Liver (tissue), 9 donors: ENCODE measurements around the gene NDUFS4. TPM values are rescaled to one million over a fixed set of nuclear protein-coding genes. Genes with fewer than 3 reads are reported as not detected.
"Not testable (repeated sequence)": the region's sequence is repeated elsewhere in the genome, so short reads cannot be mapped to it uniquely, and the experiment has no call there.

ENCODE experiments used
- DNase-seq: peaks from one replicate; pipeline ENCODE4 v3.0.0-alpha.2; 2017; ENCODE audit warnings: low spot score
- H3K27ac ChIP-seq, 2 donors: one replicate each; pipeline ENCODE4 v1.7.0; 2013; ENCODE audit warnings: inconsistent platforms in 2 of 2, low read length in 2 of 2, control low read depth in 1 of 2, low read depth in 1 of 2, mild to moderate bottlenecking in 1 of 2
- H3K27me3 ChIP-seq, 4 donors: one replicate each; pipeline versions ENCODE4 v1.6.1 to v1.7.0; 2013; ENCODE audit warnings: low read length in 3 of 4, inconsistent platforms in 1 of 4, mild to moderate bottlenecking in 1 of 4, moderate library complexity in 1 of 4; ENCODE audit not compliant: control insufficient read depth in 4 of 4, insufficient read depth in 4 of 4
- H3K36me3 ChIP-seq, 4 donors: one replicate each; pipeline versions ENCODE4 v1.6.1 to v1.7.0; 2013; ENCODE audit warnings: low read length in 3 of 4, mild to moderate bottlenecking in 3 of 4, low read depth in 1 of 4, moderate library complexity in 1 of 4; ENCODE audit not compliant: control insufficient read depth in 4 of 4, insufficient read depth in 3 of 4
- H3K4me1 ChIP-seq, 4 donors: one replicate each; pipeline versions ENCODE4 v1.6.1 to v1.7.0; 2013; ENCODE audit warnings: low read length in 3 of 4, mild to moderate bottlenecking in 3 of 4, moderate library complexity in 1 of 4; ENCODE audit not compliant: control insufficient read depth in 4 of 4, insufficient read depth in 4 of 4
- H3K4me3 ChIP-seq, 3 donors: one replicate each; pipeline versions ENCODE4 v1.6.1 to v1.7.0; 2013; ENCODE audit warnings: low read length in 3 of 3, control low read depth in 1 of 3, low read depth in 1 of 3, mild to moderate bottlenecking in 1 of 3
- H3K9ac ChIP-seq, 2 donors: one replicate each; pipeline ENCODE4 v1.7.0; 2013; ENCODE audit warnings: low read length in 2 of 2, mild to moderate bottlenecking in 2 of 2, moderate library complexity in 2 of 2, control low read depth in 1 of 2, low read depth in 1 of 2
- H3K9me3 ChIP-seq, 4 donors: one replicate each; pipeline versions ENCODE4 v1.6.1 to v1.7.0; 2013; ENCODE audit warnings: low read length in 3 of 4; ENCODE audit not compliant: control insufficient read depth in 4 of 4
- ATF3 ChIP-seq: IDR thresholded peaks from 2 replicates; pipeline ENCODE4 v1.6.1; 2016; ENCODE audit warnings: antibody characterized with exemption
- CTCF ChIP-seq: fragments of 150-350 bp; IDR thresholded peaks from 2 replicates; pipeline ENCODE4 v1.5.1; 2017; ENCODE audit warnings: improper control_type of control experiment, low read depth, low read length; ENCODE audit not compliant: missing input control
- EGR1 ChIP-seq, 2 donors: IDR thresholded peaks; 2 replicates each; pipeline ENCODE4 v1.6.1; 2016 to 2018; ENCODE audit warnings: antibody characterized with exemption in 2 of 2, low read depth in 2 of 2
- FOXA1 ChIP-seq: IDR thresholded peaks from 2 replicates; pipeline ENCODE4 v1.6.1; 2016; ENCODE audit warnings: antibody characterized with exemption
- FOXA2 ChIP-seq: IDR thresholded peaks from 2 replicates; pipeline ENCODE4 v1.6.1; 2016; ENCODE audit warnings: antibody characterized with exemption
- GABPA ChIP-seq, 2 donors: IDR thresholded peaks in 1 of 2; conservative IDR thresholded peaks in 1 of 2; 2 replicates each; pipeline ENCODE4 v1.6.1; 2016; ENCODE audit warnings: antibody characterized with exemption in 2 of 2, mild to moderate bottlenecking in 1 of 2, moderate library complexity in 1 of 2
- HNF4A ChIP-seq, 2 donors: conservative IDR thresholded peaks; 2 replicates each; pipeline ENCODE4 v1.6.1; 2016; ENCODE audit warnings: antibody characterized with exemption in 2 of 2, mild to moderate bottlenecking in 2 of 2
- HNF4G ChIP-seq: IDR thresholded peaks from 2 replicates; pipeline ENCODE4 v1.6.1; 2016; ENCODE audit warnings: antibody characterized with exemption
- JUND ChIP-seq, 2 donors: IDR thresholded peaks; 2 replicates each; pipeline ENCODE4 v1.6.1; 2016; ENCODE audit warnings: antibody characterized with exemption in 2 of 2
- MAX ChIP-seq: IDR thresholded peaks from 2 replicates; pipeline ENCODE4 v1.6.1; 2016; ENCODE audit warnings: antibody characterized with exemption
- NR2F2 ChIP-seq: IDR thresholded peaks from 2 replicates; pipeline ENCODE4 v1.6.1; 2016; ENCODE audit warnings: antibody characterized with exemption
- RAD21 ChIP-seq, 2 donors: IDR thresholded peaks; 2 replicates each; pipeline ENCODE4 v1.6.1; 2016; ENCODE audit warnings: antibody characterized with exemption in 2 of 2, mild to moderate bottlenecking in 2 of 2
- REST ChIP-seq: IDR thresholded peaks from 2 replicates; pipeline ENCODE4 v1.6.1; 2016; ENCODE audit warnings: antibody characterized with exemption, mild to moderate bottlenecking
- RXRA ChIP-seq, 2 donors: IDR thresholded peaks; 2 replicates each; pipeline ENCODE4 v1.6.1; 2017 to 2018; ENCODE audit warnings: antibody characterized with exemption in 2 of 2, mild to moderate bottlenecking in 1 of 2
- SP1 ChIP-seq: IDR thresholded peaks from 2 replicates; pipeline ENCODE4 v1.6.1; 2018; ENCODE audit warnings: antibody characterized with exemption, mild to moderate bottlenecking
- TAF1 ChIP-seq: conservative IDR thresholded peaks from 2 replicates; pipeline ENCODE4 v1.6.1; 2016; ENCODE audit warnings: antibody characterized with exemption, mild to moderate bottlenecking
- YY1 ChIP-seq: IDR thresholded peaks from 2 replicates; pipeline ENCODE4 v1.6.1; 2016; ENCODE audit warnings: antibody characterized with exemption, mild to moderate bottlenecking
- whole genome bisulfite sequencing: extraction: QIAGEN DNeasy Blood & Tissue Kit; methylation state at CpG from one replicate; pipeline ENCODE4 v1.1.7; 2013; 5-methylcytosine and 5-hydroxymethylcytosine counted together
- polyA plus RNA-seq, 2 donors: library from polyadenylated mRNA; stranded (reverse) in 1 of 2; unstranded in 1 of 2; fragments of 200-250 nt in 1 of 2; fragments of >200 nt in 1 of 2; fragmentation: Nextera tagmentation in 1 of 2; extraction: Ambion mirVana in 1 of 2; gene quantifications; one replicate each; pipeline versions ENCODE4 v1.2.1 to v1.2.3, GENCODE V29; 2013 to 2015
- total RNA-seq, 2 donors: library from RNA; depleted of rRNA; stranded (reverse); fragments of >200 nt; gene quantifications; one replicate each; pipeline ENCODE4 v1.2.3, GENCODE V29; 2014
- donor health status: healthy.
- donor health status: healthy.
- donor health status: healthy.
- donor health status: healthy.
- donor health status: healthy.

The NDUFS4 gene
- total and polyA plus RNA-seq, 4 donors: 35.9 to 114 (median 53.4) TPM

GRCh38 chr5:53694520-53695022 lies 134.1 kb downstream of the NDUFS4 start:
- H3K27me3 ChIP-seq: no peaks in the 10 kb centered on the region
- no peak overlapping the region for H3K9ac ChIP-seq
- peaks cover 4 to 16% (median 7%) of the 10 kb centered on the region in 4 donors for H3K9me3 ChIP-seq
- H3K4me1 ChIP-seq: no peaks in the 10 kb centered on the region
- no peak overlapping the region for H3K4me3 ChIP-seq
- H3K36me3 ChIP-seq: no peaks in the 10 kb centered on the region
- H3K27ac ChIP-seq: no peak overlapping the region
- 95% methylated on average over 1 of the region's 1 CpG for whole genome bisulfite sequencing
- TF ChIP-seq MAX (no peak), FOXA2 (no peak), NR2F2 (no peak), EGR1 (IDR thresholded peaks at IDR 0.05; ENCODE audit: low read depth in 2 of 2) (no peak), YY1 (no peak), REST (no peak), RAD21 (IDR thresholded peaks at IDR 0.05) (no peak), ATF3 (no peak), HNF4G (no peak), RXRA (IDR thresholded peaks at IDR 0.05) (no peak), TAF1 (no peak), JUND (IDR thresholded peaks at IDR 0.05) (no peak)
- no peak for DNase-seq

- not testable (repeated sequence) for H3K27ac ChIP-seq, H3K9me3 ChIP-seq, H3K9ac ChIP-seq, H3K36me3 ChIP-seq, H3K27me3 ChIP-seq, H3K4me1 ChIP-seq, DNase-seq
- H3K4me3 ChIP-seq: peak overlapping the region in 1 of 3 donors; percentile 6
- WGBS: 99% methylated on average over 1 of the region's 1 CpG
Observed at GRCh38 chr5:53710405-53710804, 150.0 kb downstream of the NDUFS4 start.

GRCh38 chr5:53712327-53712726 lies 151.9 kb downstream of the NDUFS4 start:
- H3K36me3 ChIP-seq: no peaks in the 10 kb centered on the region
- H3K9me3 ChIP-seq: peaks cover 0 to 5% (median 1%) of the 10 kb centered on the region in 4 donors
- H3K4me3 ChIP-seq: no peak overlapping the region
- H3K9ac ChIP-seq: no peak overlapping the region
- 95% methylated on average over 4 of the region's 4 CpGs for WGBS
- no peak for DNase-seq
- no peak overlapping the region for H3K27ac ChIP-seq
- H3K4me1 ChIP-seq: no peaks in the 10 kb centered on the region
- H3K27me3 ChIP-seq: no peaks in the 10 kb centered on the region
- no peak for TF ChIP-seq JUND (IDR thresholded peaks at IDR 0.05)
- no peak for TF ChIP-seq HNF4G
- TF ChIP-seq REST: no peak
- TF ChIP-seq GABPA (IDR thresholded peaks at IDR 0.05 in 1 of 2, conservative IDR thresholded peaks at IDR 0.05 in 1 of 2): no peak
- TF ChIP-seq NR2F2: no peak
- TF ChIP-seq FOXA1: no peak
- TF ChIP-seq YY1: no peak
- TF ChIP-seq HNF4A (conservative IDR thresholded peaks at IDR 0.05): no peak
- TF ChIP-seq SP1: no peak
- no peak for TF ChIP-seq EGR1 (IDR thresholded peaks at IDR 0.05; ENCODE audit: low read depth in 2 of 2)
- TF ChIP-seq ATF3: no peak
- no peak for TF ChIP-seq MAX
- no peak for TF ChIP-seq CTCF
